ENCODE data around the gene OCA2. TPM values are rescaled to one million over a fixed set of nuclear protein-coding genes. Genes with fewer than 3 reads are reported as not detected.
A peak's percentile ranks its signal among the peaks of the same experiment; 100 is the strongest.

OCA2 gene
- total RNA-seq, 1 donor from 2014 or later: 0.25 TPM

GRCh38 chr15:27784107-27784506 is 315.0 kb downstream of the OCA2 start:
- intact Hi-C loops (cut with DNase I): no loop called here
- Histone ChIP-seq H3K4me3 (no peak overlapping the region), H3K27ac (no peak overlapping the region), H3K36me3 (no peaks in the 10 kb centered on the region), H3K9me3 (no peaks in the 10 kb centered on the region), H3K27me3 (no peaks in the 10 kb centered on the region), H3K4me1 (no peaks in the 10 kb centered on the region)
- DNase-seq (ENCODE audit: extremely low spot score in 2 of 2): peak in 1 of 2 donors; percentile 47
- no peak for TF ChIP-seq POLR2A (IDR thresholded peaks at IDR 0.05)
- TF ChIP-seq CTCF (IDR thresholded peaks at IDR 0.05): no peak
- TF ChIP-seq POLR2AphosphoS5 (IDR thresholded peaks at IDR 0.05; ENCODE audit: insufficient read depth in 1 of 2, low read depth in 1 of 2): no peak

- TF ChIP-seq POLR2AphosphoS5 (IDR thresholded peaks at IDR 0.05; ENCODE audit: insufficient read depth in 1 of 2, low read depth in 1 of 2) (no peak), CTCF (IDR thresholded peaks at IDR 0.05) (no peak), POLR2A (IDR thresholded peaks at IDR 0.05) (no peak)
- intact Hi-C loops (cut with DNase I): no loop called here
- Histone ChIP-seq H3K9me3 (no peaks in the 10 kb centered on the region), H3K36me3 (no peaks in the 10 kb centered on the region), H3K27me3 (no peaks in the 10 kb centered on the region), H3K4me1 (no peaks in the 10 kb centered on the region), H3K4me3 (no peak overlapping the region), H3K27ac (no peak overlapping the region)
- DNase-seq (ENCODE audit: extremely low spot score in 2 of 2): peak in 1 of 2 donors; percentile 67
Measured at GRCh38 chr15:27783678-27784077, 315.4 kb downstream of the OCA2 start.

- no peaks in the 10 kb centered on the region for H3K36me3 ChIP-seq
- H3K4me3 ChIP-seq: no peak overlapping the region
- H3K9me3 ChIP-seq: no peaks in the 10 kb centered on the region
- H3K4me1 ChIP-seq: no peaks in the 10 kb centered on the region
- H3K27me3 ChIP-seq: no peaks in the 10 kb centered on the region
- TF ChIP-seq POLR2A (IDR thresholded peaks at IDR 0.05): no peak
- no peak for TF ChIP-seq POLR2AphosphoS5 (IDR thresholded peaks at IDR 0.05; ENCODE audit: insufficient read depth in 1 of 2, low read depth in 1 of 2)
- no peak for TF ChIP-seq CTCF (IDR thresholded peaks at IDR 0.05)
- no peak overlapping the region for H3K27ac ChIP-seq
- intact Hi-C loops (cut with DNase I): no loop called here
- DNase-seq (ENCODE audit: extremely low spot score in 2 of 2): no peak
Measured at GRCh38 chr15:27782125-27782524, 317.0 kb downstream of the OCA2 start.

GRCh38 chr15:27776501-27776900 is 322.6 kb downstream of the OCA2 start:
- Histone ChIP-seq H3K27ac (no peak overlapping the region), H3K36me3 (no peaks in the 10 kb centered on the region), H3K27me3 (no peaks in the 10 kb centered on the region), H3K4me1 (no peaks in the 10 kb centered on the region), H3K4me3 (no peak overlapping the region), H3K9me3 (no peaks in the 10 kb centered on the region)
- TF ChIP-seq CTCF (IDR thresholded peaks at IDR 0.05) (no peak), POLR2AphosphoS5 (IDR thresholded peaks at IDR 0.05; ENCODE audit: insufficient read depth in 1 of 2, low read depth in 1 of 2) (no peak), POLR2A (IDR thresholded peaks at IDR 0.05) (no peak)
- no peak for DNase-seq (ENCODE audit: extremely low spot score in 2 of 2)
- intact Hi-C loops (cut with DNase I): loop anchor here (10.0 kb wide), 1 partner anchor 58 kb away; no protein-coding TSS in a partner anchor

GRCh38 chr15:27774638-27775037 is 324.5 kb downstream of the OCA2 start:
- no peak overlapping the region for H3K4me3 ChIP-seq

More at GRCh38 chr15:27774638-27775037, 324.5 kb downstream of the OCA2 start:
- no peaks in the 10 kb centered on the region for H3K4me1 ChIP-seq
- intact Hi-C loops (cut with DNase I): loop anchor here (10.0 kb wide), 1 partner anchor 60 kb away; no protein-coding TSS in a partner anchor
- H3K27me3 ChIP-seq: no peaks in the 10 kb centered on the region
- TF ChIP-seq POLR2AphosphoS5 (IDR thresholded peaks at IDR 0.05; ENCODE audit: insufficient read depth in 1 of 2, low read depth in 1 of 2): no peak
- no peaks in the 10 kb centered on the region for H3K36me3 ChIP-seq
- no peak overlapping the region for H3K27ac ChIP-seq
- H3K9me3 ChIP-seq: no peaks in the 10 kb centered on the region
- DNase-seq (ENCODE audit: extremely low spot score in 2 of 2): no peak

All from vagina (tissue), 2 donors.